NCI-H82 treated with DMSO at 0.1 percent for 48 hours (cell line): Measurements from ENCODE around the gene TSPAN9.
A peak's percentile ranks its signal among the peaks of the same experiment; 100 is the strongest.

Source experiments
- DNase-seq: peaks from one replicate; lab custom pipeline; 2025; ENCODE audit not compliant: unreplicated experiment; lab: John Stamatoyannopoulos, UW

Gene TSPAN9

GRCh38 chr12:3179731-3180130 lies 102.6 kb downstream of the TSPAN9 start:
- DNase-seq: no peak

DNA sequence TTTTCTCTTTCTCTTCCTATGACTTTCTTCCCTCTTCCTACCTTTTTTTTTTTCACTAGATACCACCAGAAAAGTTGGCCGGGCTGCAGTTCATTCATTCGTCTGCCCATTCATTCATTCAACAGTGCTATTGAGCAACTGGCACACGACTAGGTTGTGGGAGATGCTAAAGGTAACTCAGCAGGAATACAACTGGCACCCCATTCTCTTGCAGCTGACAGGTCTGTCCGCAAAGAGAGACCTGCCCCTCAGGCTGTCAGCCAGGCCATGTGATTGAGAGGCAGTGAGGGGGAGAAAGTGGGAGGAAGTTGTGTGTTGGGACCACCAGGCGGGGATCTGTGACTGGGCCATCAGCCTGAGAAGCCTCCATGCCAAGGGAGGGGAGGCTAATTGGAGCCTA lies 105.2 kb downstream of the TSPAN9 start:
- no peak for DNase-seq

DNA sequence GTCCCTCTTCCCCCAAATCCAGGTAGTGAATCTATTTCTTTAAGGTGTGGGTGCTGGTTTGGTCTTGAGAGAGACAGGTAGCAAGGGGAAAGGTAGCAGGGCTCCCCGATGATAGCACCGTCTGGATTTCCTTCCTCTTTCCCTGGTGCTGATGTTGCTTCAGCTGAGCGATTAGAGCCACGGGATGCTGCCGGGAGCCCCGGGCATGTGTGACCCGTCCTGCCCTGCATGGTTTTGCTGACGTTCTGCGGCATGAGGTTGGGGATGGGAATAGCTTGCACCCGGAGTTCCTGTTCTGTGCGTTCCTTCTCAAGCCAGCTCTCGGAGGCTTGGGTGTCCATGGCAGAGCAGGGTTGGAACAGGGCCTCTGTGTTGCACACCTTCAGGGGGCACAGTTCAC lies 107.3 kb downstream of the TSPAN9 start:
- DNase-seq: no peak

DNA sequence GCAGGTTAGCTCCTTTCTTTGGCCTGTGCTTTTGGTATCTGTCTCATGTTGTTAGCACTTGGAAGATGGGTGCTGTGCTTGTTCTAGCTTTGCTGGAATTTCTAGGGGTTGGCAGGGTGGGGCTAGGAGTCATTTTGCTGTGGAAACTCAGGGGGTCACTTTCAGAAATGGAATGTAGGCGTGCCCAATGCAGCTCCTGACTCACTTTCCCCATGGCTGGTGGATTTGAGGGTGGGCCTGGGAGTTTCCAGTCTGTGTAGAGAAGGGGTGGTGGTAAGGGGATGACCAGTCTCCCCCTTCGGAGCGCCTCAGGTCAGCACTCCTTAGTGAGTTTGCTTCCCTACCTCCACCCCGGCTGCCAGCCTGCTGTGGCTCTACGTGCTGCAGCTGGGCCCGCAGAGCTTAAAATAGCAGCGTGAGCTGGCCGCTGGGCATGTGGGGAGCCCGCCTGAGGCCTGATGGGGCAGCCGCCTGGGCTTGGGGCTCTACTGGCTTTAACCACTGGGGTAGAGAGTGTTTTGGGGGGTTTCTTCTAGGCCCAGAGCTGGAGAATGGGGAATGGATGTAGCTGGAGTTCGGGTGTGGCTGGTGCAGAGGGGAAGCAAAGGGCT lies 108.2 kb downstream of the TSPAN9 start:
- no peak for DNase-seq

DNA sequence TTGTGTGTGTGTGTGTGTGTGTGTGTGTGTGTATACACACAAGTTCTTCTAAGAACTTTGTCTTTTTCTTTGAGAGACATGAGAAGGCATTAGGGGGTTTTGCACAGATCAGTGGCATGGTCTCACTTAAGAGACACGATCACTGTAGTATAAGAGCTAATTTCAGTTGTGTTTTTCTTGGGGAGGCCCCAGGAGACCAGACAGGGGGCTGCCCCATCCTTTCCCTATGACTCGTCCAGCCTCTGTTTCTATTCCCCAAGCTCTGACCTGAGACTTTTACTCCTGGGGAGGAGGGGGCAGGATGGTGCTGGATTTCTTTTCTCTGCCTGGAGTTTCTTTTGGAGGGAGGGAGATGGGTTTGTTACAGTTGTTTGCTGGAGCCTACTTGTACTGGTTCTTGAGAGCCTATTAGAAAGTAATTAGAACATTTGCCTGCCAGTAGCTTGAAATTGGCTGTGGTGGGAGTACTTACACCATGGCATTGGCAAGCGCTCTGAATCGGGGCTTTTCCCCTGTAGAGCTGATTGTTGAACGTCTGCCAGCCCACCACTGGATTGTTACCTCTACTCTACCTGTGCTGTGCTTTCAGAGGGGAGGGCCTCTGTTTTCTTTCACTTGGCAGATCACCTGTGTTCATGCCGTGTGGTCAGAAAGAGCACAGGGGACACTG lies 109.5 kb downstream of the TSPAN9 start:
- no peak for DNase-seq

- DNase-seq: no peak
Measured at GRCh38 chr12:3187846-3188770, 110.9 kb downstream of the TSPAN9 start.

GRCh38 chr12:3189282-3189681 lies 112.1 kb downstream of the TSPAN9 start:
- no peak for DNase-seq

DNA sequence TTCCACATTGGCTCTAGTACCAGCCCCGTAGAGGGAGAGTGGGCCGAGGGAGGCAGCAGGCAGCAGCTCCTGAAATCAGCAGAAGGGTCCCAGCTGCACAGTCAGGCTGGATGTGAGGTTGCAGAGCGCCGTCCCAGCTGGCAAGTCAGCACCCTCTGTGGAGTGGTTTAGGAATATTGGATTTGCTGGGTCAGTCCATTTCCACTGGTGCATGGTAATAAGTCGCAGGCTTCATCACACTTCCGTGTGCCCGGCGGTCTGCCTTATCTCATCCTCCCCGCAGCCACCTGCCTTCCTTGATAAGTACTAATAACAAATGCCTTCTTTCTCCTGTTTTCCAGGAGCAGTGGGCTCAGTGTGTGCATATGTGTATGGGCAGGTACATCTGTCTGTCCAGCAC lies 112.9 kb downstream of the TSPAN9 start:
- DNase-seq: peak; percentile 19

DNA sequence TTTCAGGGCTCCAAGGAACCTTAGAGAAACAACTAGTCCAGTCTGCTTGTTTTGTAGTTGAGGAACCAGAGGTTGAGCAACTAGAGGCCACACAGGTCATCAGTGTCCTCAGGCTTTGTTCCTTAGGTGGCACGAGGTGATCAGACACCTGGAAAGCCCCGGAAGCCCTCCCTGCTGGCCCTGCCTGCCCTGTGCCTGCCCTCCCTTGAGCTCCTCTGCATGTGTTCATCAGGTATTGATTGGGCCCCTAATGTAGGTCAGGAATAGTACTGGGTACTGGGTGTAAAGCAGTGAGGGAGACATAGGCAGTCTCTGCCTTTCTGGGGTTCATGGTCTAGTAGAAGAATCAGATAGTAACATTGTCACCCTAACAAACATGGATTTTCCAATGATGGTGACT lies 114.3 kb downstream of the TSPAN9 start:
- no peak for DNase-seq

DNA sequence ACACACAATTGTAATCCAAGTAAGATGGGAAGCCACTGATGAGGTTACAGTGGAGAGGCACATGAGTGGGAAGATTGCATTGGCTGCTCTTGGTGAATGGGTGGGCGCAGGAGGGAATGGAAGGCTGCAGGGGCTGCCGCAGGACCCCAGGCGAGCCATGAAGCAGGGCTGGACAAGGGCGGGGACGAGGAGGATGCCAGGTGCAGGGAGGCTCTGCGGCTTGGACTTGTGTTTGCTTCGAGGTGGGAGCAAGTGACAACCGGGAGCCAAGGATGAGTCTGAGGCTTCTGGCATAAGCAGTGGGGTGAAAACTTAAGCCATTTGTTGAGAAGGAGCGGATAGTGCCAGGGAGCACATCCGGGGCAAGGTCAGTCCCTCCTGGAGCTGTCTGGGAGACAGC lies 115.0 kb downstream of the TSPAN9 start:
- no peak for DNase-seq

DNA sequence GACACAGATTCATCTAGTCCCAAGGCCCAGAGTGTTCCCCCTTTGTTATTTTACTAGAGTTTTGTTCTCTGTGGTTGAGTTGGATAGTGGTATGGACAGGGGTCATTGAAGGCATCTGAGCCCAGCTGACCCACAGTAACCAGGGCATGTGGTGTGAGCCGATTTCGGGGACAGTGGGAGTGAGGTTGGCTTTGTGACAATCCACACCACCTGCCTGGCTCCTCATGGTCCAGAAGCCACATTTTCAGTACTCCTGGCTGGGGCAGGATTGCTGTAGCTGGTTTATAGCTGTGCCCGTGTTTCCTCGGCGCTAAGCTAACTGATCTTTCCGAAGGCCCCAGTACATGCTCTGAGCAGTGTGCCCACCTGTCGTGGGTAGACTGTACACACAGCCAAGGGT lies 116.0 kb downstream of the TSPAN9 start:
- DNase-seq: no peak

DNA sequence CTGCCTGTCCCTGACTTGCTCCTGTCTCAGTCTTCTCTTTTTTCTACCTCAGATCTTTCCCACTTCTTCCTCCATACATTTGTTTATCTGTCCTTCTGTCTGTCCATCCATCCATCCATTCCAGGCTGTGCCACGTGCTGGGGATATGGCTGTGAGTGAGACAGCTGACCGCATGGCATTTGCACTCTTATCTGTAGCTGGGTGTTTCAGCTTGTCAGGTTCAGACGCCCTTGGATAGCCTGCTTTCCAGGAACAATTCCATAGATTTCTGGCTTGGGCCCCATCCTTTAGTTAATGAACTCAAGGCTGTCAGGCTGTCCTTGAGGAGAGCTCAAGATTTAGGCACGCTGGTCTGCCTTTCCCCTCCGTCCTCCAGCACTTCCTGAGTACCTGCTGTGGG lies 116.6 kb downstream of the TSPAN9 start:
- no peak for DNase-seq

- DNase-seq: no peak
Measured at GRCh38 chr12:3195337-3195736, 118.2 kb downstream of the TSPAN9 start.

DNA sequence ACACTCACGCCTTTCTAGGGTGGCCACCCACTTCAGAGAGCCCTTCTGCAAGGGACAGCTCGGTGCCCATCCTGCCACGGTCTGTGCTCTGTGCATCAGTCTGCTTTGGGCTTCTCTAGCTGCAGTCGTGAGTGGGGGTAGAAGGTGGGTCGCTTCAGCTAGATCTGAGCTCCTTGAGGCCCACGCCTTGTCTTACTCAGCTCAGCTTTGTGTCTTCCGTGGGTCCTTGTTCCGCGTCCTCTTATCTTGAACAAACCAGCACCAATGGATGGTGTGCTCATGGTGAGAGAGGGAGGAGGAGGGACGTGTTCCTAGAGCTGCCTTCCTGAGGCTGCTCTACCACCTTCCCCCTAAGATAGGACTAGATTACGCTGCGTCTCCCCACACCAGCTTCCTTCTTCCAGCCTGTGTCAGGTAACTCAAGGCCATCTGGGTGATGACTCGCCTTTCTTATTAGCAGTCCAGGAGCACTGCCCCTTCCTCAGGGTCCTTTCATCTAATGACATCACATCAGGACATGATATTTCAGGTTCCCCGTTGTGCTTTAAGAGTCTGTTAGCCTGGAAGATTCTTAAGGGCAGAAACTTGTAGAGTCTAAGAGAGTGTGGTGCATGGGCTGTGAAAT lies 118.8 kb downstream of the TSPAN9 start:
- DNase-seq: no peak

GRCh38 chr12:3196488-3196887 lies 119.3 kb downstream of the TSPAN9 start:
- no peak for DNase-seq

DNA sequence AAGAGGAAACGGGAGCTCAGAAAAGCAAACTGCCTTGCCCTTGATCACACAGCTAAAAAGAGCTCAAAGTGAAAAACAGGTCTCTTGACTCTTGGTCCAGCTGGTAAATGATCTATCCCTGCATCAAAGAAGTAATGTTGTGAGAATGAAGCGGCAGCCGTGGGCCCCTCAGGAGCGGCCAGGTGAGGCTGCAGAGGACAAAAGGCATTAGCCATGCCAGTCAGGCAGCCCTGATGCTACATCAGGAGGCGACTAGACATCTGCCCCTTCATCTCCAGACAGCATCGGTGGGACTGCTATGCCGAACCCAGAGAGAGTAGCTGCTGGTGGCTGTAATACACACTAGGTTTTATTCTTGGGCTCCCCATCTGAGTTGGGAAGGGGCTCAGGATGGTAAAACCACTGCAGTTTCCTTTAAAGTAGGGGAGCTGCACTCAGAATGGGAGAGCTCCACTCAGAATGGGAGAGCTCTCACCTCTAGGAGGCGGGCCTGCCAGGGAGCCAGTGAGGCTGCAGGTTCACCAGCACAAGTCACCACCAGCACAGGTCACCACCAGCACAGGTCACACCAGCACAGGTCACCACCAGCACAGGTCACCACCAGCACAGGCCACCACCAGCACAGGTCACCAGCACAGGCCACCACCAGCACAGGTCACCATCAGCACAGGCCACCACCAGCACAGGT lies 120.1 kb downstream of the TSPAN9 start:
- no peak for DNase-seq

GRCh38 chr12:3199551-3200031 lies 122.4 kb downstream of the TSPAN9 start:
- DNase-seq: no peak

DNA sequence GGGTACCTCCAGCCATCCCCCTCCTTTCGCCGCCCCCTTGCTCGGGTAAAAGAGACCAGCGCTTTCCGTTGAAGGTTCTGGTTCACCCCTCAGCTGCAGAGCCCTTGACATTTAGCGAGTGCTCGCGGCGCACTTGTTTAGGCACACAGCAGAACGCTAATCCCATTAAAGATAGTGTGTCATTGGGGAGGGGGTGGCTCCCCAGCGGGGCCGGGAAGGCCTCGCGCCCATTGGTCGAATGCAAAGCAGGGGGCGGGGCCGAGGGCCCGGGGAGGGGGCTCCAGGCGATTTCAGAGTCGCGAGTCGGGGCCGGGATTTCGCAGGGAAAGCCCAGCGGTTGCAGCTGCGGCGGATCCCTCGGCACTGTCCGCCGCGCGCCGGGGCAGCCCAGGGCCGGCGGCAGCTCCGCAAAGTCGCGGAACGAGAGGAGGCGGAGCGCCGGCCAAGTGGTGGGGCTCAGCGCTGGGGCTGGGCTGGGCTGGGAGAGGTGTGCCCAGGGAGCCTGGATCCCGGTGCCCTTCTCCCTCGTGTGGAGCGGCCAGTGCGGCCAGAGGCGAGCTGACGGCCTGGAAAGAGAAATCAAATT lies 122.9 kb downstream of the TSPAN9 start:
- peak; percentile 94 for DNase-seq

GRCh38 chr12:3200814-3201233 lies 123.6 kb downstream of the TSPAN9 start:
- no peak for DNase-seq

GRCh38 chr12:3201339-3202051 lies 124.3 kb downstream of the TSPAN9 start:
- DNase-seq: no peak
